ENCODE results near the gene ZBTB33.

ZBTB33 gene

DNA sequence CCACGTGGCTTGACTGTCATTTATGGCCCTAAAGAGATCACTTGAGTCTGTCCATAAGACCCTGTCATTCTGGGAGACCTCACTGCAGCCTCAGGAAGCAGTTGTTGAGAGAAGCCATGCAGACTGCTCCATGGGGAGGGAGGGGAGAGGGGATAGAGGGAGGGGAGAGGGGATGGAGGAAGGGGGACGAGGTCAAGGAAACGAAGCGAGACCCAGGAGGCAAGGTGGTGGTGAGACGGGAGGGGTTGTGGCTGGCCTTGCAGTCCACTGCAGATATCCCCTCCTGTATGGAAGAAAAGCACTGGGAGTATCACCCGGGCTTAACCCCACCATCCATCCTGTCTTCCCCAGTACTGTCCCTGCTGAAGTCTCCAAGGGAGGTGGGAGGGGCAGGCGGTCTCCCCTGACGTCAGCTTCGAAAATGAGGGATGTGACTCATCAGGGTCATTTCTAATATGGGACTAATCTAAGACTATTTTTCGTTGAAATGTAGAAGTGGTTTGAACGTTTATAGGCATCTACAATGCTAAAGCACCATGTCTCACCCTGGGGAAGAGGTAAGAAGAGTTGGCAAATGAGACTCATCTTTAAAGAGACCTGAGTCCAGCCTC lies 55.0 kb downstream of the ZBTB33 start:
- no peak for DNase-seq (ENCODE audit: low spot score)

DNA sequence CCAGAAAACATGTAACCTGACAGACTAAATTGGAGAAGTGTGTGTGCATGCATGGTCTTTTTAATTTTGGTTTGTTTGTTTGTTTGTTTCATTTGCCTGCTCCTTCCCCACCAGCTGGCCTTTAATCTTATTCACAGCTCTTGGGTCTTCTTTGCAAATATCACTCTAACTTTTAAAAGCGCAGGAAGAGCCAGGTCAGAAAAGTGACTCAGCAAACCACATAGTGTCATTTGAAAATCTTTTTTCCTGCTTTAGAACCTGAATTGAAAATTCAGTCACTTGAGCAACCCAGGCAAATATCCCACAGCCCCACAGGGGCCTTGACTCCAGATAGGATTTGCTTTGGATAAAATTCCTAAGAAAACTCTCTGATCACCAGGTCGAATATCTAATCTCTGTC lies 56.0 kb downstream of the ZBTB33 start:
- DNase-seq (ENCODE audit: low spot score) = no peak

All from pons (tissue), 1 donor.